Stimulated activated CD8-positive, alpha-beta memory T cell treated with anti-CD3 and anti-CD28 coated beads, Interleukin-2, amount 100 ng/mL, for 48 hours (primary cell): ENCODE measurements around the gene TENT5A.
"Not testable (repeated sequence)": the region's sequence is repeated elsewhere in the genome, so short reads cannot be mapped to it uniquely, and the experiment has no call there.

ENCODE experiments used
- DNase-seq, 2 donors: peaks; one replicate each; pipeline ENCODE4 v3.0.0-alpha.2; 2020; ENCODE audit warnings: low read depth in 2 of 2

Gene TENT5A

DNA sequence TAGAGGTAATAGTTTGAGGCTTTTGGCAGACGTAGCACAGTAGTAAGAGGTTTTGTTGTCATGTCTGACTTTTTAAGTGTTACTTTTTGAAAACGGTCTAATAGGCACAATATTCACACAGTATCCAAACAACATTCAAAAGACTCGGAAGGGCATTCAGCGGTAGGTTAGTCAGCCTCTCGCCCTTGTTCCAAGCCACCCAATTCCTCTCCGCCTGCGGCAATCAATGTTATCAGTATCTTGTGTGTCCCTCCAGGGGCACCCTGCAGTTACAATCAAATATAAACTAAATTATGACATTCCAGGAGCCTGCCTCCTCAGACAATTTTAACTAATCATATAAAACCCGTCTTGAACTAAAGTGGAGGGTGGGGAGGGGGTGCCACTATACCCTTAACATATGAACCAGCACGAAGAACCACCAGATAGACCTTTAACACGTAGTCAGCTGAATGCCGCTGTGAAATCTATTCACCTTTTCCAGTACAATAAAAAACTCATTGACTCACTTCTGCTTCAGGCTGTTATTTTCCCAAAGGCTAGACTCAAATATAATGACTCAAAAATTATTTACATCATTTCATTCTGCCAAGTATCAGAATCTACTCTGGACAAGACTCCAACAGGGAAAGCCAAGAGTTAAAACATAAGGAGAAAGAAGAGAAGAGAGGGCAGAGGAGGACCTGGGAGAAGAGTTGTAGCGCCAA is 1.6 kb downstream of the TENT5A start:
- no peak for DNase-seq

DNA sequence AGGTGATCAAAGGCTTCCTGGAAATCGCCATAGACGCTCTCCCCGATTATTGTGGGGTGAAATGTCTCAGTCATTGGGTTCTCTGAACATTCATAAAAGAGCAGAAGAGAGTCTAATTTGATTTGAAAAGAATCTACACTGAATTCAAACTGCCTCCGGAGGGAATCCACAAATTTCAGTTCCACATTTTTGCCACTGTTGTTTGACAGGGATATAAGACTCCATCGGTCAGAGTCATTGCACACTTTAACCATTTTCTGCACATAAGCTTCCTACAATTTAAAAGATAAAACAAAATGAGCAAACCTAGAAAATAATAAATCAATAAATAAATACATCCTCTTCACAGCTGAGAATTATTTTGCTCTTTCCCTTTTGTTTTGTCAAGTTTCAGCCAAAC is 2.3 kb downstream of the TENT5A start:
- no peak for DNase-seq

GRCh38 chr6:81749707-81750106 is 2.8 kb downstream of the TENT5A start:
- no peak for DNase-seq

DNA sequence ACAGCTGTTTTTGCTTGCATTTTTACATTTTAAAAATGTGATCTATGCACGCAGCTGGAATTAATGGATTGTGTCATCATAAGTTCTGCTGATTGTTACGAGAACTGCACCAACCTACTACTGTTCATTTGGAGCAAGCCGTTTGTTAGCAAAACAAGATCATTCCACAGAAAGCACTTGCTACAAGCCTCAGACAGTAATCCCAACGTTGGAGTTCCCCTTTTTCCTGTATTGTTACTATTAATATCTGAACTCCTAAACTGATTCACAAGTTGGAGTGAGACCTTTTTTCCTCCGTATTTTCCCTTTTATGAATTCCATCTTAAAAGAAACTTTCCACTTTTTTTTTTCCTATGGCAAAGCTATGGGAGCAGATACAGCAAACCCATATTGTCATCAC is 3.5 kb downstream of the TENT5A start:
- no peak for DNase-seq

DNA sequence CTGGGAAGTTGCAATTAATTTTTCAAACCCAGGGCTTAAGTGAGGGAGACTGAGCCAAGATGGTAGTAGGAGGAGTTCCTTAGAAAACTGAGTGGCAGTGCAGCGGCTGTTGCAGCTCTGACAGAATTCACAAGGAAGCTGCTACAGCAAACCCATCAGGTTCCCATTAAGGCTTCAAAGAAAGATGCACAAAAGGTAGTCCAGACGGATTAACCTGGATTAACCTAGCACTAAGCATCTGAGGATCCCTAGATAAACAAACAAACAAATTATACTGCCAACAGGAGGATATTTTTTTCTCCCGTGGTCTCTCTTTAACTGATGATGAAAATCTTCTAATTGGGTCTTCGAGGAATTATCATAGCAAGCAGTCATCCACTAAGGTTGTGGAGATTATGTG is 5.2 kb downstream of the TENT5A start:
- DNase-seq, result no peak

DNA sequence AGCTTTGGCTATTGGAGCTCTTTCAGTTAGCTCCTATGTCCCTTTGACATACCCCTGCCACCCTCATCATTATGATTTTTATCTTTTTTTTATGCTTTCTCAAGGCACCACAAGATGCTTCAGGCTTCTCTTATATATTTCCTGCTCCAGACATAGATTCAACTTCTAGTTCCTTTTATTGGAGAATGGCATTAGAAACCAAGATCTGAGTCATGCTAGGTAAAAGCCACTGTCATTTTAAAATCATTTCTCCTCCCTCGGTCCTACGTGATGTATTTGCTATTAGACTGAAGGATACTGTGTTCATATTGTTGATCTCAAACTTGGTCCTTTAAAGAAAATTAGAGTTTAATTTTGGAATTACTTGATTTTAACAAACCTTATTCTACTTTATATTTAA is 8.3 kb downstream of the TENT5A start:
- DNase-seq, result no peak

DNA sequence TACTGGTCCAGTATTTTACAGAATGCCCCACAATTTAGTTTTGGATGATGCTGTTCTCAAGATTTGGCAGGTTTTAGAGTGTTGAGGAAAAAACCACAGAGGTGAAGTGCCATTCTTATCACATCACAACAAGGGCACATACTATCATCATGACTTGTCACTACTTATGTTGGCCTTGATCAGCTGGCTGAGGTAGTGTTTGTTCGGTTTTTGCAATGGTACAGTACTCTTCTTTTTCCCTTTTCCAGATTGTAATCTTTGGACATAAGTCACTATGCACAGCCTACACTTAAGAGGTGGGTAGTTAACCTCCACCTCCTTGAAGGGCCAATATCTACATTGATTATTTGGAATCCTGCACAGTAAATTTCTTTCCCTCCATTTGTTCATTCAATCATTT is 8.8 kb downstream of the TENT5A start:
- DNase-seq, result no peak

GRCh38 chr6:81741689-81742088 is 10.8 kb downstream of the TENT5A start:
- DNase-seq, result no peak

GRCh38 chr6:81740591-81740990 is 11.9 kb downstream of the TENT5A start:
- not testable (repeated sequence) for DNase-seq

- no peak for DNase-seq
These were observed 13.0 kb downstream of the TENT5A start for GRCh38 chr6:81739230-81740195.

DNA sequence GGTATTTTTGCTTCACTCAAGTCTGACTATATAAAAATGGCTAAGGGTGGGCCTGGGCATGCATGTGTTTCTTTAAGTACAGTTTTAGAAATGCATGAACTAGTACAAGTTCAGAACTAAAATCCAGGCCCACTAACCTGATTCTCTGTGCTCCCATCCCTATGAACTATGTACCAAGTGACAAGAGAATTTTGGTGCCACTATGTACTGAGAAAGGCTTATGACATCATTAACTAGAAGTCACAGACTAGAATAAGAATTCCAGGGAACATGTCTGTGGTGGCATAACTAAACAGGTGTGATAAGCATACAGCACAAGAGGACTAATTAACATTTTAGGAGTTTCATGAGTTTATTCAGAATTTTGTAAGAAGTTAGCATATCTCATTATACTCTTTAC is 16.1 kb downstream of the TENT5A start:
- no peak for DNase-seq

DNA sequence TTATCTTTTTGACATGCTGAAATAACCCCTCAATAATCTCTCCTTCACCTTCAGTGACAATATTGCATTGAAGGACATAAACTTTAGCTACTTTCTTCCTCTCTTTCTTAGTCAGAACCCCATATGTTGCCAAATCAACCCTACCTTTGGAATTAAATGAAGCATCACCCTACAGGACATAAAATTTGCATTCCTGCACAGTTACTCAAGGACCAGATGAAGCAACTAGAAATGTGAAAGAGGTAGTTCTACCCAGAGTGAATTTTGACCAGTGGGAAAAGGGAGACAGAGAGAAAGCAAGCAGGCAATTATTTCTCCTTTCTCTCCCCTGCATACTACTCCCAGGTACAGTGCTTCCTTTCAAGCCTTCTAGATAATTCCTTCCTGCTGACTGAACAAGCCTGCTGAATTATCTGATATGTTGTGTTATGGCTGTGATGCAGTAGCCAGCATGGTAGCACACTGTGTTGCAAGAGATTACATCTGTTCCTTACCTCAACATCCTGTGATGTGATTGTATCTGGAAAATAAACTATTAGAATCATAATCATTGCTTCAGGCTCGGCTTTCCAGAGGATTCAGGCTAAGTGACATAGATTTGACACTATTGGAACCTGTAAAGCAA is 16.6 kb downstream of the TENT5A start:
- DNase-seq, result no peak

DNA sequence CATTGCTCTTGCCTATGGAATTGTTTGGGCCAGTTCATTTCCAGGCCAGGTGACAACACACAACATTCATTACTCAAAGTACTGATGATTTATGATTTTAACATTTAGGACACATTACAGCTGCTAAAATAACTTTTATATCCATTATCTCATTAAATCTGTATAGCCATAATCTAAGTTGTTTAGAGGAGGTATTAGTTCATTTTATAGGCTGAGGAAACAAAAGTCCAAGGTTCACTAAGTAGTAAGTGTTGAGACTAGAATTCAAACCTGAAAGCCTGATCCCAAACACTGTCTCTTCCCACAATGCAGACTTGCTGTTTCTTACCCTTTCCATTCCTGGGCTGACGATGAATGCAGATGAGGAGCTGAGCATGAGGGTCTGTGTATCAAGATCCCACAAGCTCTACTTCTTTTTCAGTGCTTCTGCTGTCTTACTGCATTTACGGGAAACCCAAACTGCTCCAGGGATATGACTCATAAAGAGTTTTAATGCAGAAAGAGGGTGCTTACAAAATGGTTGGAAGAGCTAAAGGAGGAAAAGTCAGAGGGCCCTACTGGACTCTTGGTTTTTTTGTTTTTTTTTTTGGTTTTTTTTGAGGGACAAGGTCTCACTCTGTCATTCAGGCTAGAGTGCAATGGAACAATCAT is 17.9 kb downstream of the TENT5A start:
- no peak for DNase-seq

- no peak for DNase-seq
These were observed 18.4 kb downstream of the TENT5A start for GRCh38 chr6:81734081-81734480.

- DNase-seq, result no peak
These were observed 20.7 kb downstream of the TENT5A start for GRCh38 chr6:81731814-81732213.

DNA sequence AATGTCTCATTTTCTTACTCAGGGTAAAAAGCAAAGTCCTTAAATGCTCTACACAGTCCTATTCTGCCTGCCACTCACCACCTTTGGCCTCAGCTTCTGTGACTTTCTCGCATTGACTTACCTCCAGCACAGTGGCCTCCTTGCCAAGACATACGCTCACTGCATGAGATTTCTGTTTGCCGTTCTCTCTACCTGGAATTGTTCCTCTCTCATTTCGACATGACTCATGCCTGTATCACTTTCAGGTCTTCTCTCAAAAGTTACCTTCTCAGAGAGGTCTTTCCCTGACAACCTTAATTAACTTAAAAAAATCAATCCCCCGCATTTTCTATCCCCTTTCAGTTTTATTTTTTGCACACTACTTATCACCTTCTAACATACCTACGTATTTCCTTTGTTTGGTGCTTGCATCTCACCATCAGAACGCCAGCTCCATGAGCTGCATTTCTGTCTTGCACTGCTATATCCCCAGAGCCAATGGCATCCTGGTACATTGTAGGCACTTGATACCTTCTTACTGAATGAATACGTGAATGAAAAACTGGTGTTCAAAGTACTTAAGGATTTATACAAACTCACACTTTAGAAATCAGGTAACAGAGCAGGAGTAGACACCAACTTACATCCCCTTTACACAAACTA is 24.5 kb downstream of the TENT5A start:
- DNase-seq, result no peak

- DNase-seq, result no peak
These were observed 27.4 kb downstream of the TENT5A start for GRCh38 chr6:81725127-81725526.

DNA sequence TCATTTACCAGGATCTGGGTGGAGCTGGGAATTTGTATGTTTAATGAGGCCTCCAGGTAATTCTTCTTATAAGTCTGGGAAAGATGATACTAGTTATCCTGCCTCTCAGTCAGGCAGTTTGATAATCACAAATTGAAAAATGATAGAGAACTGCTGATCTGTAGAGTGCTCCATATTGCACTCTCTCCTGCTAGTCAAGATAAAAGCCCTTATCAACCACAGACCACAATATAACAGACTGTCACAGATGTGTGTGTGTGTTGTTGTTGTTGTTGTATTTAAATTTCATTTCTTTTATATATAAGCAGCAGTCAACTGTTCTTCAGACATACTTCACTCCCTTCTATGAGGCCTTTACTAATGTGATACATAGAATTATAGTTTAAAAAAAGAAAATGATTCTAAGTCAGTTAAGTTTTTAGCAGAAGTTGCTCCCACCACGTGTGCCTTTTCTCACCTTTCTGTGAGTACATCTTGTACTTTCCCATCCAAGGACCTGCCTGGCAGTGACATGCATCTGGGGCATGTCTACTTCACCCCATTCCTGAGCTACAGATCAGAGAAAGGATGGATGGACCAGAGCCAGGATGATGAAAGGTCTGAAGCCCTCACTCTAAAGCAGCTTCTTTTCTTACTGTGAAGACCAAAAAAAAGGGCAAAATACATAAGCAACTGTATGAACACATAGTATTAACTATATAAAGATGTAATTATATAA is 29.8 kb downstream of the TENT5A start:
- DNase-seq, result no peak

GRCh38 chr6:81720427-81720826 is 32.1 kb downstream of the TENT5A start:
- no peak for DNase-seq

DNA sequence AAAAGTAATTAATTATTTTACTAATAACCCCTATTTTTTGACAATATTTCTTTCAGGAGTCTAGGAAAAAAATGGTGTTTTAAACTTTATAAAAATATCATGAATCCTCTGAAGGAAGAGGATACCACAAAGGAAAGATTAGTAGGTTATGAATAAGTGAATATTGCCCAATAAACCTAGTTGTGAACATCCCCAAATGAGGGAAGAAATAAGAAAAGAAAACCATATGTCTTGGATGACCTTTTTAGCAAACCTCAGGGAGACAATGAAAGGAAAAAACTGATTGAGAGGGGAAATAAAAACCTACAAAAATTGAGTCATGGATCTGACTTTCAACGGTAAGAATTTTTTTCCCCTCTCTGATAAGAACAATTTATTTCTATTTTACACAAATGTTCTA is 34.4 kb downstream of the TENT5A start:
- no peak for DNase-seq

GRCh38 chr6:81714684-81715083 is 37.8 kb downstream of the TENT5A start:
- no peak for DNase-seq
